ENCODE data around the gene DLG2.

DLG2 gene

GRCh38 chr11:84518631-84519183, 1108.4 kb downstream of the DLG2 start:
- TF ChIP-seq, protein P1, sequence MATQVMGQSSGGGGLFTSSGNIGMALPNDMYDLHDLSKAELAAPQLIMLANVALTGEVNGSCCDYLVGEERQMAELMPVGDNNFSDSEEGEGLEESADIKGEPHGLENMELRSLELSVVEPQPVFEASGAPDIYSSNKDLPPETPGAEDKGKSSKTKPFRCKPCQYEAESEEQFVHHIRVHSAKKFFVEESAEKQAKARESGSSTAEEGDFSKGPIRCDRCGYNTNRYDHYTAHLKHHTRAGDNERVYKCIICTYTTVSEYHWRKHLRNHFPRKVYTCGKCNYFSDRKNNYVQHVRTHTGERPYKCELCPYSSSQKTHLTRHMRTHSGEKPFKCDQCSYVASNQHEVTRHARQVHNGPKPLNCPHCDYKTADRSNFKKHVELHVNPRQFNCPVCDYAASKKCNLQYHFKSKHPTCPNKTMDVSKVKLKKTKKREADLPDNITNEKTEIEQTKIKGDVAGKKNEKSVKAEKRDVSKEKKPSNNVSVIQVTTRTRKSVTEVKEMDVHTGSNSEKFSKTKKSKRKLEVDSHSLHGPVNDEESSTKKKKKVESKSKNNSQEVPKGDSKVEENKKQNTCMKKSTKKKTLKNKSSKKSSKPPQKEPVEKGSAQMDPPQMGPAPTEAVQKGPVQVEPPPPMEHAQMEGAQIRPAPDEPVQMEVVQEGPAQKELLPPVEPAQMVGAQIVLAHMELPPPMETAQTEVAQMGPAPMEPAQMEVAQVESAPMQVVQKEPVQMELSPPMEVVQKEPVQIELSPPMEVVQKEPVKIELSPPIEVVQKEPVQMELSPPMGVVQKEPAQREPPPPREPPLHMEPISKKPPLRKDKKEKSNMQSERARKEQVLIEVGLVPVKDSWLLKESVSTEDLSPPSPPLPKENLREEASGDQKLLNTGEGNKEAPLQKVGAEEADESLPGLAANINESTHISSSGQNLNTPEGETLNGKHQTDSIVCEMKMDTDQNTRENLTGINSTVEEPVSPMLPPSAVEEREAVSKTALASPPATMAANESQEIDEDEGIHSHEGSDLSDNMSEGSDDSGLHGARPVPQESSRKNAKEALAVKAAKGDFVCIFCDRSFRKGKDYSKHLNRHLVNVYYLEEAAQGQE (IDR thresholded peaks at IDR 0.05; ENCODE audit: insufficient read depth in 1 of 2, low read depth in 2 of 2, low read length in 2 of 2): no peak
- TF ChIP-seq TAF1 (IDR thresholded peaks at IDR 0.05; ENCODE audit: borderline replicate concordance, insufficient read depth, low read length) (no peak), SIN3A (IDR thresholded peaks at IDR 0.05; ENCODE audit: borderline replicate concordance, insufficient read depth, low read length) (no peak), FOXP2 (optimal IDR thresholded peaks at IDR 0.05; ENCODE audit: borderline replicate concordance, extremely low read depth, extremely low read length, insufficient read depth) (no peak), POLR2AphosphoS5 (IDR thresholded peaks at IDR 0.05; ENCODE audit: low read depth, low read length) (no peak)

DNA sequence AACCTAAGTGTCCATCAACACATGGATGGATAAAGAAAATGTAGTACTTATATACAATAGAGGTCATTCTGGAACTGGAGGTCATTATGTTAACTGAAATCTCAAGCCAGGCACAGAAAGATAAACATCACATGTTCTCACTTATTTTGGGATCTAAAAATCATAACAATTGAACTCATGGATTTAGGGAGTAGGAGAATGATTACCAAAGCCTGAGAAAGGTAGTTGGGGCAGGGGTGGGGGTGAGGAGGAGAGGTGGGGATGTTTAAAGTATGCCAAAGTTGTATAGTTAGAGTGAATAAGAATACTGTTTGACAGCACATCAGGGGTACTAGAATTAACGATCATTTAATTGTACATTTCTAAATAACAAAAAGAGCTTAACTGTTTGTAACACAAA, 1112.7 kb downstream of the DLG2 start:
- TF ChIP-seq TAF1 (IDR thresholded peaks at IDR 0.05; ENCODE audit: borderline replicate concordance, insufficient read depth, low read length): no peak
- TF ChIP-seq SIN3A (IDR thresholded peaks at IDR 0.05; ENCODE audit: borderline replicate concordance, insufficient read depth, low read length): no peak
- no peak for TF ChIP-seq POLR2AphosphoS5 (IDR thresholded peaks at IDR 0.05; ENCODE audit: low read depth, low read length)
- no peak for TF ChIP-seq FOXP2 (optimal IDR thresholded peaks at IDR 0.05; ENCODE audit: borderline replicate concordance, extremely low read depth, extremely low read length, insufficient read depth)
- TF ChIP-seq, protein P1 (IDR thresholded peaks at IDR 0.05; ENCODE audit: insufficient read depth in 1 of 2, low read depth in 2 of 2, low read length in 2 of 2): no peak

DNA sequence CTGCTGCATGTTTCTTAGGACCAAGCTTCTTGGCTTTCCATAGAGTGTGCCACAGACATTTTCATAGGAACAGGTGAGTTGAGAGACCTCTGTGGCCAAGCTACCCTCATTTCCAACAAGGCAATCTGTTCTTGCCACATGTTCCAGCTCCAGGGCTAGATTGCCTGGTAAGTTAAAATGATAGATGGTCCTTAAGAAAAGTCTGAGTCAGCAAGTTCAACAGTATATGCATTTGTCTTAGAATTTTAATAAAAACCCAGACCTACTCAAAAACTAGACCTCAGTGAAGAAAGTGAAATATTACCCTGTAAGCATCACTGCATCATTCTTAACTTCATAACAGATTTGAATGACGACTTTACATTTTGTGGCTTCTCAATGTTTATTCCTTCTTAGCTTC, 1123.6 kb downstream of the DLG2 start:
- TF ChIP-seq, protein P1 (IDR thresholded peaks at IDR 0.05; ENCODE audit: insufficient read depth in 1 of 2, low read depth in 2 of 2, low read length in 2 of 2): no peak
- TF ChIP-seq SIN3A (IDR thresholded peaks at IDR 0.05; ENCODE audit: borderline replicate concordance, insufficient read depth, low read length) (no peak), TAF1 (IDR thresholded peaks at IDR 0.05; ENCODE audit: borderline replicate concordance, insufficient read depth, low read length) (no peak), POLR2AphosphoS5 (IDR thresholded peaks at IDR 0.05; ENCODE audit: low read depth, low read length) (no peak), FOXP2 (optimal IDR thresholded peaks at IDR 0.05; ENCODE audit: borderline replicate concordance, extremely low read depth, extremely low read length, insufficient read depth) (no peak)

- TF ChIP-seq SIN3A (IDR thresholded peaks at IDR 0.05; ENCODE audit: borderline replicate concordance, insufficient read depth, low read length): no peak
- TF ChIP-seq POLR2AphosphoS5 (IDR thresholded peaks at IDR 0.05; ENCODE audit: low read depth, low read length): no peak
- no peak for TF ChIP-seq TAF1 (IDR thresholded peaks at IDR 0.05; ENCODE audit: borderline replicate concordance, insufficient read depth, low read length)
- TF ChIP-seq, protein P1 (IDR thresholded peaks at IDR 0.05; ENCODE audit: insufficient read depth in 1 of 2, low read depth in 2 of 2, low read length in 2 of 2): no peak
- TF ChIP-seq FOXP2 (optimal IDR thresholded peaks at IDR 0.05; ENCODE audit: borderline replicate concordance, extremely low read depth, extremely low read length, insufficient read depth): no peak
These were observed 1125.4 kb downstream of the DLG2 start for GRCh38 chr11:84501750-84502149.
